Measurements from ENCODE around the gene MLLT10. TPM values are rescaled to one million over a fixed set of nuclear protein-coding genes. Genes with fewer than 3 reads are reported as not detected.
A peak's percentile ranks its signal among the peaks of the same experiment; 100 is the strongest.

Gene MLLT10
- total and polyA plus RNA-seq, 9 of the 15 experiments (the other 6 are each of a cell fraction or from before 2014, with no cell fraction given): 18.8 to 81.4 (median 64.2) TPM

GRCh38 chr10:21522631-21523406 is 11.2 kb upstream of the MLLT10 start:
- no peak for TF ChIP-seq ZNF436 (CRISPR knock-in tag; IDR thresholded peaks at IDR 0.05)
- TF ChIP-seq NCOA2 (IDR thresholded peaks at IDR 0.05; ENCODE audit: partially characterized antibody in 2 of 2): no peak
- TF ChIP-seq GTF2B (IDR thresholded peaks at IDR 0.05; ENCODE audit: extremely low read depth, insufficient read length): no peak
- peak; percentile 54; the same call in 1 of the 2 replicates for TF ChIP-seq VEZF1 (CRISPR knock-in tag; IDR thresholded peaks at IDR 0.05)
- no peak for TF ChIP-seq NFATC3 (IDR thresholded peaks at IDR 0.05)
- TF ChIP-seq CTCF (IDR thresholded peaks at IDR 0.05 in 2 of 3, conservative IDR thresholded peaks at IDR 0.05 in 1 of 3; ENCODE audit: insufficient read depth in 2 of 3, low read depth in 1 of 3, low read length in 3 of 3): peak in 1 of 3 experiments; percentile 11; a peak in 1 of 6 replicates
- TF ChIP-seq ATF3 (IDR thresholded peaks at IDR 0.05): peak; percentile 11; the same call in 1 of the 2 replicates
- no peak for TF ChIP-seq ATF3 (CRISPR knock-in tag; conservative IDR thresholded peaks at IDR 0.05)
- TF ChIP-seq CHD2 (IDR thresholded peaks at IDR 0.05; ENCODE audit: low read depth, low read length): no peak
- no peak for TF ChIP-seq ELF4 (CRISPR knock-in tag; IDR thresholded peaks at IDR 0.05)
- Histone ChIP-seq H3K4me2 (ENCODE audit: insufficient read depth, low read length) (no peak overlapping the region), H3K9me3 (replicated peaks; ENCODE audit: control insufficient read depth, insufficient read depth, low read depth, low read length) (no peaks in the 10 kb centered on the region), H3K27me3 (ENCODE audit: control insufficient read depth in 2 of 2, insufficient read depth in 2 of 2, low read length in 2 of 2) (no peaks in the 10 kb centered on the region), H3K4me1 (replicated peaks in 1 of 2; ENCODE audit: control insufficient read depth in 2 of 2, insufficient read depth in 2 of 2, low read length in 2 of 2) (peaks cover 15 to 24% of the 10 kb centered on the region in 2 experiments; a peak in 4 of 5 replicates), H3K9me1 (ENCODE audit: control insufficient read depth, insufficient read depth, low read length) (no peaks in the 10 kb centered on the region), H2AFZ (ENCODE audit: low read depth, low read length) (peak overlapping the region; percentile 93; the same call in 1 of the 2 replicates), H3K4me3 (no peak overlapping the region), H3K9ac (ENCODE audit: insufficient read depth in 1 of 2, low read depth in 2 of 2, low read length in 2 of 2) (peak overlapping the region in 1 of 2 experiments; percentile 87; a peak in 1 of 4 replicates), H3K36me3 (ENCODE audit: control insufficient read depth, insufficient read depth, low read length) (no peaks in the 10 kb centered on the region), H4K20me1 (replicated peaks; ENCODE audit: control insufficient read depth, insufficient read depth, low read length) (no peaks in the 10 kb centered on the region), H3K79me2 (ENCODE audit: control insufficient read depth, insufficient read depth, low read length) (peaks cover 10% of the 10 kb centered on the region; the same call in 2 of the 3 replicates), H3K27ac (ENCODE audit: extremely low read depth, low read depth, low read length) (peak overlapping the region; percentile 92; the same call in 1 of the 3 replicates)
- in situ Hi-C loops (cut with MboI) (no loop called here), intact Hi-C loops (cut with micrococcal nuclease) (no loop called here)
- FAIRE-seq (no peak), DNase-seq (ENCODE audit: extremely low read depth in 1 of 4, low spot score in 3 of 4) (no peak), ATAC-seq (no peak)
- no TSS peak for BruUV-seq (replicated peaks)
- 7% methylated on average over 1 of the region's 1 CpG for WGBS (ENCODE audit: insufficient coverage, low coverage, missing lambda C conversion rate)
- ChIA-PET POLR2A (interaction anchor here (1.7 kb wide), 1 partner anchor 10 kb away, joined by 7 read pairs; no protein-coding TSS in a partner anchor), CTCF (ENCODE audit: low intra/inter-chr PET ratio) (no interaction called here)
